ENCODE data around the gene PPM1E. TPM values are rescaled to one million over a fixed set of nuclear protein-coding genes. Genes with fewer than 3 reads are reported as not detected.
"Not testable (repeated sequence)": the region's sequence is repeated elsewhere in the genome, so short reads cannot be mapped to it uniquely, and the experiment has no call there.

Gene PPM1E
- total RNA-seq, 2 experiments from 2014 or later: 0.06 TPM

GRCh38 chr17:58850106-58850505 is 94.5 kb downstream of the PPM1E start:
- Mint-ChIP-seq H3K27me3 (peaks cover 57% of the 10 kb centered on the region), H3K9me3 (peaks cover 14% of the 10 kb centered on the region)
- H3K36me3 Mint-ChIP-seq, DNase-seq, H3K27ac Mint-ChIP-seq, H3K4me3 Mint-ChIP-seq, H3K4me1 Mint-ChIP-seq: not testable (repeated sequence)

GRCh38 chr17:58865301-58865700 is 109.6 kb downstream of the PPM1E start:
- DNase-seq: no peak
- Mint-ChIP-seq H3K27me3 (peaks cover 4% of the 10 kb centered on the region), H3K9me3 (no peaks in the 10 kb centered on the region), H3K27ac (no peak overlapping the region), H3K4me1 (no peaks in the 10 kb centered on the region), H3K36me3 (no peaks in the 10 kb centered on the region), H3K4me3 (no peak overlapping the region)

- Mint-ChIP-seq H3K4me3 (no peak overlapping the region), H3K27me3 (peaks cover 10% of the 10 kb centered on the region), H3K36me3 (no peaks in the 10 kb centered on the region), H3K27ac (no peak overlapping the region), H3K9me3 (no peaks in the 10 kb centered on the region), H3K4me1 (peaks cover 7% of the 10 kb centered on the region)
- DNase-seq: no peak
Observed at GRCh38 chr17:58870747-58871146, 115.1 kb downstream of the PPM1E start.

GRCh38 chr17:58873926-58874325 is 118.3 kb downstream of the PPM1E start:
- H3K4me3 Mint-ChIP-seq: no peak overlapping the region
- H3K36me3 Mint-ChIP-seq: no peaks in the 10 kb centered on the region
- no peak overlapping the region for H3K27ac Mint-ChIP-seq
- H3K4me1 Mint-ChIP-seq: peaks cover 7% of the 10 kb centered on the region
- H3K27me3 Mint-ChIP-seq: peaks cover 10% of the 10 kb centered on the region
- no peaks in the 10 kb centered on the region for H3K9me3 Mint-ChIP-seq
- DNase-seq: no peak

- H3K36me3 Mint-ChIP-seq: no peaks in the 10 kb centered on the region
- H3K27ac Mint-ChIP-seq: no peak overlapping the region
- peaks cover 10% of the 10 kb centered on the region for H3K27me3 Mint-ChIP-seq
- no peak for DNase-seq
- H3K4me1 Mint-ChIP-seq: peaks cover 7% of the 10 kb centered on the region
- H3K4me3 Mint-ChIP-seq: no peak overlapping the region
- no peaks in the 10 kb centered on the region for H3K9me3 Mint-ChIP-seq
Observed at GRCh38 chr17:58875261-58875660, 119.6 kb downstream of the PPM1E start.

GRCh38 chr17:58884161-58884560 is 128.5 kb downstream of the PPM1E start:
- no peaks in the 10 kb centered on the region for H3K4me1 Mint-ChIP-seq
- H3K27me3 Mint-ChIP-seq: peaks cover 29% of the 10 kb centered on the region
- H3K4me3 Mint-ChIP-seq: no peak overlapping the region
- no peaks in the 10 kb centered on the region for H3K36me3 Mint-ChIP-seq
- no peaks in the 10 kb centered on the region for H3K9me3 Mint-ChIP-seq
- DNase-seq: no peak
- H3K27ac Mint-ChIP-seq: no peak overlapping the region

GRCh38 chr17:58886514-58886913 is 130.9 kb downstream of the PPM1E start:
- H3K4me3 Mint-ChIP-seq: no peak overlapping the region
- no peak for DNase-seq
- H3K36me3 Mint-ChIP-seq: no peaks in the 10 kb centered on the region
- H3K9me3 Mint-ChIP-seq: no peaks in the 10 kb centered on the region
- H3K4me1 Mint-ChIP-seq: no peaks in the 10 kb centered on the region
- no peak overlapping the region for H3K27ac Mint-ChIP-seq
- peaks cover 29% of the 10 kb centered on the region for H3K27me3 Mint-ChIP-seq

GRCh38 chr17:58889928-58890327 is 134.3 kb downstream of the PPM1E start:
- Mint-ChIP-seq H3K4me1 (no peaks in the 10 kb centered on the region), H3K36me3 (no peaks in the 10 kb centered on the region), H3K27me3 (peaks cover 16% of the 10 kb centered on the region), H3K4me3 (no peak overlapping the region), H3K27ac (no peak overlapping the region), H3K9me3 (no peaks in the 10 kb centered on the region)
- no peak for DNase-seq

- Mint-ChIP-seq H3K4me1 (no peaks in the 10 kb centered on the region), H3K9me3 (no peaks in the 10 kb centered on the region), H3K27ac (no peak overlapping the region), H3K27me3 (peaks cover 5% of the 10 kb centered on the region), H3K4me3 (no peak overlapping the region), H3K36me3 (no peaks in the 10 kb centered on the region)
- no peak for DNase-seq
Observed at GRCh38 chr17:58899191-58899590, 143.5 kb downstream of the PPM1E start.

- no peaks in the 10 kb centered on the region for H3K4me1 Mint-ChIP-seq
- no peak overlapping the region for H3K27ac Mint-ChIP-seq
- no peak overlapping the region for H3K4me3 Mint-ChIP-seq
- no peaks in the 10 kb centered on the region for H3K36me3 Mint-ChIP-seq
- peaks cover 10% of the 10 kb centered on the region for H3K27me3 Mint-ChIP-seq
- peaks cover 2% of the 10 kb centered on the region for H3K9me3 Mint-ChIP-seq
- DNase-seq: no peak
Observed at GRCh38 chr17:58902322-58902721, 146.7 kb downstream of the PPM1E start.

- H3K4me3 Mint-ChIP-seq: no peak overlapping the region
- H3K27ac Mint-ChIP-seq: no peak overlapping the region
- DNase-seq: no peak
- peaks cover 30% of the 10 kb centered on the region for H3K27me3 Mint-ChIP-seq
- peaks cover 18% of the 10 kb centered on the region for H3K9me3 Mint-ChIP-seq
- no peaks in the 10 kb centered on the region for H3K4me1 Mint-ChIP-seq
- H3K36me3 Mint-ChIP-seq: peaks cover 6% of the 10 kb centered on the region
Observed at GRCh38 chr17:58911741-58912343, 156.2 kb downstream of the PPM1E start.

- no peak for DNase-seq
- no peaks in the 10 kb centered on the region for H3K4me1 Mint-ChIP-seq
- H3K27me3 Mint-ChIP-seq: peaks cover 19% of the 10 kb centered on the region
- peaks cover 18% of the 10 kb centered on the region for H3K9me3 Mint-ChIP-seq
- H3K27ac Mint-ChIP-seq: no peak overlapping the region
- peaks cover 6% of the 10 kb centered on the region for H3K36me3 Mint-ChIP-seq
- no peak overlapping the region for H3K4me3 Mint-ChIP-seq
Observed at GRCh38 chr17:58913552-58913951, 157.9 kb downstream of the PPM1E start.

- DNase-seq: no peak
- peaks cover 23% of the 10 kb centered on the region for H3K27me3 Mint-ChIP-seq
- peaks cover 18% of the 10 kb centered on the region for H3K9me3 Mint-ChIP-seq
- no peak overlapping the region for H3K27ac Mint-ChIP-seq
- H3K4me3 Mint-ChIP-seq: no peak overlapping the region
- peaks cover 6% of the 10 kb centered on the region for H3K36me3 Mint-ChIP-seq
- H3K4me1 Mint-ChIP-seq: peaks cover 3% of the 10 kb centered on the region
Observed at GRCh38 chr17:58913971-58914769, 158.5 kb downstream of the PPM1E start.

GRCh38 chr17:58917228-58917627 is 161.6 kb downstream of the PPM1E start:
- DNase-seq: no peak
- Mint-ChIP-seq H3K4me1 (peaks cover 20% of the 10 kb centered on the region), H3K4me3 (no peak overlapping the region), H3K27me3 (peaks cover 12% of the 10 kb centered on the region), H3K9me3 (peaks cover 4% of the 10 kb centered on the region), H3K27ac (no peak overlapping the region), H3K36me3 (peaks cover 1% of the 10 kb centered on the region)

- H3K27me3 Mint-ChIP-seq: peaks cover 10% of the 10 kb centered on the region
- H3K9me3 Mint-ChIP-seq: peaks cover under 1% of the 10 kb centered on the region
- no peak overlapping the region for H3K27ac Mint-ChIP-seq
- DNase-seq: no peak
- H3K36me3 Mint-ChIP-seq: no peaks in the 10 kb centered on the region
- no peak overlapping the region for H3K4me3 Mint-ChIP-seq
- H3K4me1 Mint-ChIP-seq: peaks cover 20% of the 10 kb centered on the region
Observed at GRCh38 chr17:58918072-58918471, 162.4 kb downstream of the PPM1E start.

GRCh38 chr17:58918884-58919283 is 163.2 kb downstream of the PPM1E start:
- H3K27me3 Mint-ChIP-seq: peaks cover 10% of the 10 kb centered on the region
- no peak for DNase-seq

More at GRCh38 chr17:58918884-58919283, 163.2 kb downstream of the PPM1E start:
- peaks cover 20% of the 10 kb centered on the region for H3K4me1 Mint-ChIP-seq
- H3K36me3 Mint-ChIP-seq: no peaks in the 10 kb centered on the region
- no peak overlapping the region for H3K4me3 Mint-ChIP-seq
- H3K9me3 Mint-ChIP-seq: no peaks in the 10 kb centered on the region
- no peak overlapping the region for H3K27ac Mint-ChIP-seq
